Inferior parietal cortex (tissue), 1 donor: Measurements from ENCODE around the gene TIMP1.
"Not testable (repeated sequence)": the region's sequence is repeated elsewhere in the genome, so short reads cannot be mapped to it uniquely, and the experiment has no call there.

Experiments
- DNase-seq: peaks from one replicate; pipeline ENCODE4 v3.0.0-alpha.2; 2016; ENCODE audit errors: extremely low spot score

Gene TIMP1

DNA sequence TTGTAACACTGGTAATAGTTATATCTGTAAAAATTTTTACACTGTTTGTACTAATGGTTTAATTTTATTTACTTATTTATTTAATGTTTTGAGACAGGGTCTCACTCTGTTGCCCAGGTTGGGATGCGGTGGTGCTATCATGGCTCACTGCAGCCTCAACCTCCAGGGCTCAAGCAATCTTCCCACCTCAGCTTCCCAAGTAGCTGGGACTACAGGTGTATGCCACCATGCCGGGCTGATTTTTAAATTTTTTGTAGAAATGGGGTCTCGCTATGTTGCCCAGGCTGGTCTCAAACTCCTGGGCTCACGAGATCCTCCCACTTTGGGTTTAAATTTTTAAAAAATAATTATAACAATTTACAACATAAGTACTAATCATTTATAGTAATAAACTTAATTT is 20.9 kb downstream of the TIMP1 start:
- not testable (repeated sequence) for DNase-seq

DNA sequence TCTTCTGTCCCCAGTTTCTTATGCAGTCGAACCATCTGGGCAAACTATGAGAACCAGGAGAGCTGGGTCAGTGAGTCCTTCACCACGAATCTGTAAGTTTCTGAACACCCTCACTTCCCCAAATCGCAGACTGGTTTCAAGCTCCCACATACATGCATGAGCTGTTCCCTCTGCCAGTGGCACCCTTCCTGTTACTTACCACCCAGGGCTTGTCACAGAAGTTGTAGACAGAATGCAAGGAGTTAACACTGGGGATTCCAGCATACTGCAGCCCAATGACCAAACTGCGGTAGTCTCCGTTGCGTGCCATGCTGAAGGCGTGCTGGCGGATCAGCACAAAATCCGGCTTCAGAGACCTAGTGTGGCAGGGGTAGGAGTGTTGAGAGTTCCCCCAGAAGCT is 22.8 kb downstream of the TIMP1 start:
- no peak for DNase-seq

DNA sequence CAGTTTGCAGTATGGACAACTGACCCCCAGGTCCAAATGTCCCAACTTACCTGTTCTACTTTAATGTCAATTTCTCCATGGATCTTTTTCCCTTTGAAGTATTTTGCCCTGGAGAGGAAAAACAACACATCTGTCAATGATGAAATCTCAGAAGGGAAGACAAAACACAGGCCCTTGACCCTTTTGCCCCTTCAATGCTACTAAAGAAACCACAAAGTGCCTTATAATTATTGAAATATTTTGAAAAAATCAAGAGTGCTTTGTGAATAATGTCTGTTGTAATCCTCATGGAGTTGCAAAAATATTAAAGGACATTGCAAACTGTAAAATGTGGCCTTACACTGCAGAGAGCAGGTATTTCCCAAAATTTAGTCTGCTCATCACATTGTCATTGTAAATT is 24.9 kb downstream of the TIMP1 start:
- no peak for DNase-seq

DNA sequence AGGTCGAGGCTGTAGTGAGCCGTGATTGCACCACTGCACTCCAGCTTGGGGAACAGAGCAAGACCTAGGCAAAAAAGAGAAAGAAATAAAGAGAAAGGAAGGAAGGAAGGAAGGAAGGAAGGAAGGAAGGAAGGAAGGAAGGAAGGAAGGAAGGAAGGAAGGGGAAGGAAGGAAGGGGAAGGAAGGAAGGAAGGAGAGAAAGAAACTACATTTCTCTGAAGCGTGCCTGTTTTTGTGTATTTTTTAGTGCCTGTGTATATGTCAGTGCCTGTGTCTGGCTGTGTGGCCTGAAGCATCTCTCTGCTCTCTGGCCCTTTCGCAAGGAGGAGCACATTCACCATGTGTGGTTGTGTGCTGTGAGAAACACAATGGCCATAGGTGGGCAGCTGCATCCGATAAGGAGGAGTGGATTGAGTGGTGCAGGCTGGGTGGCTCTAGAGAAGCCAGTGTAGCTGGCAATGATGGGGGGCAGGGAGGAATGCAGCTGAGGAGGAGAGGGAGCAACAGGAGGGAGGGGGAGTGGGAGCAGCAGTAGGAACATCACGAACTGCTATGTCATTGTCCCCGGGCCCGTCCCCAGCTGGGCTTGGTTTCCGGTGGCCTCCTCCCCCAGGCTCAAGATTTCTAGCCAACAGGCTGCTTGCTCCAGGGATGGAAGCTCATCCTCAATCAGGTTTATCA is 26.0 kb downstream of the TIMP1 start:
- DNase-seq, result no peak

DNA sequence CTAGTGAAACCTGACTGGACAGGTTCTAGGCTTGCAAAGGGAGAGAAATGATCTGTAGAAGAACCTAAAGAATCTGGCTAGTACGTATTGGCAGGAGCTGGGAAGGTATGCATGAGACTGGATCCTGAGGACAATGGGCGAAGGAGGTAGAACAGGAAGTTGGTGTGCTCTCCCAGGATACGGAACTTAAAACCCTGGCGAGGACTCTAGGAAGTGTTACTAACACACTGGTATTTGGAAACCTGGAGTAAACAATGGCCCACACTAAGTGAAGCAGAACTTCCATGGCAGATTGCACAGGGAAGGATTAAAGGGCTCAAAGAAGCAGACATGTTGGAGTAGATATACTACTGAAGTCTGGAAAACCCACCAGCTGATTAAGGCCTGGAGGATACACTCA is 28.3 kb downstream of the TIMP1 start:
- no peak for DNase-seq

DNA sequence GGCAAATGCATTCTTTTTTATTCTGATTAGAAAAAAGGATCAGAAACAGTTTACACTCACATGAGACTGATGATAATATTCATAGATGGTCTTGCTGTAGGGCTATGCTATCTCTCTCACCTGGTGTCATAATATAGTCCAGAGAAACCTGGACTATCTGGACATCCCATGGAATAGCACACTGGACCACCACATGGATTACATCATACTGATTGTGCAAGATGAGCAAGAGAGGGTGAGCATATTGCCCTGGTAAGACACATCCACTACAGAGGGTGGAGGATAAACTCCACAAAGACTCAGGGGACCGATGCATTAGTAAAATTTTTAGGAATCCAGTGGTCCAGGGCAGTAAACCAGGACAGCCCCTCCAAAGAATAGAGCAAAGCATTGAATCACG is 29.3 kb downstream of the TIMP1 start:
- DNase-seq, result no peak

DNA sequence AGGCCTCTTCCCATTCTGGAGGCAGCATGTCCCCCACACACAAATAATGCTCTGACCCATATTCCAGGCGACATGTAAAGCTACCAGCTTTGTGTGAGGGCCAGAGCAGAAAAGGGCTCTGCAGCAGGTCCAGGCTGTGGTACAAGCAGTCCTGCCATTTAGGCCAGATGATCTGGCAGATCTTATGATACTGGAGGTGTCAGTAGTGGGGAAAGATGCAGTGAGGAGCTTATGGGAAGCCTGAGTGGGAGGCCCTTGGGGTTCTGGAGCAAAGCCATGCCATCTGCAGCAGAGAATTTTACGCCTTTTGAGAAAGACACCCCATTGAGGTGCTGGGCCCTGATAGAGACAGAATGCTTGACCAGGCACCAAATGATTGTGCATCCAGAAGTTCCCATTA is 29.7 kb downstream of the TIMP1 start:
- no peak for DNase-seq

DNA sequence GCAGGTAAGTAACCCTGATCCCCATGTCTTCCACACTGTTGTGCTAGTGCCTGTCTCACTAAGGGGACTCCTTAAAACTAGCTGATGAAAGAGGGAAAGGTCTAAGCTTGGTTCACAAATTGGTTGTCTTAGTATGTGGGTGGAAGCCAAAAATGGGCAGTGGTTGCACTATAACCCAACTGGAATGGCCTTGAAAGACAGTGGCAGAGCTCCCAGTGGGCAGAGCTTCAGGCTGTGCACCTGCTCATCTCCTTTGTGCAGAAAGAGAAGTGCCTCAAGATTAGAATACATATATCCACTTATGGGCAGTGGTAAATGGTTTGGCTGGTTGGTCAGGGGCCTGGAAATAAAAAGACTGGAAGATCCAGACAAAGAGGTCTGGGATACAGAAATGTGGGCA is 30.2 kb downstream of the TIMP1 start:
- DNase-seq, result no peak

DNA sequence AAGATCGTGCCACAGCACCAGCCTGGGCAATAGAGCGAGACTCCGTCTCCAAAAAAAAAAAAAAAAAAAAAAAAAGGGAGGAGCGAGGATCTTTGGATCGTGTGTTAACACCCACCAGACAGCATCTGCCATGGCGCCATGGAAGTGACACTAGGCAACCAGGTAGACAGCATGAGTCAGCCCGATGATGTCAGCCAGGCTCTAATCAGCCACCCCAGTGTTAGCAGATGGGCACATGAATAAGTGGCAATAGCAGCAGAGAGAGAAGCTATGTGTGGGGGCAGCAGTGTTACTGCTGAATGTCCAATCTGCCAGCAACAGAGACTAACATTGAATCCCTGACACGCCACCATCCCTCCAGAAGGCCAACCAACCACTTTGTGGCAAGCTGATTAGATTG is 30.8 kb downstream of the TIMP1 start:
- DNase-seq, result no peak

DNA sequence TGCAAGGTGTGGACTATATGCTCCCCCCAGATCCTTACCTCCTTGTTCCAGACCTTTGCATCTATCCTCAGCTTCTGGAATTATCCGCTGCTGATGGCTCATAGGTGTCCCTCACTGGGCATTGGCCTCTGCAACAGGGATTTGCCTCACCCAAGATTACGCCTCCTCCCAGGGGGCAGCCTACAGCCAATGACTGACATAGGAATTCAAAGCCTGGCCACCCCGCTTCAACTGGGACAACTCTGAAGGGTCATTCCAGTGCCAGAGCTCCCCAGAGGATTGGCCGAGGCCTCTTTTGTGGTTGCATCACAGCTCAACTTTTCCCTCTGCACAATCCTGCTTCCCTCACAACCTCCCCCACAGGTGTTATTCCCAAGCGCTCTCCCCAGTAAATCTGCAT is 32.4 kb downstream of the TIMP1 start:
- no peak for DNase-seq

DNA sequence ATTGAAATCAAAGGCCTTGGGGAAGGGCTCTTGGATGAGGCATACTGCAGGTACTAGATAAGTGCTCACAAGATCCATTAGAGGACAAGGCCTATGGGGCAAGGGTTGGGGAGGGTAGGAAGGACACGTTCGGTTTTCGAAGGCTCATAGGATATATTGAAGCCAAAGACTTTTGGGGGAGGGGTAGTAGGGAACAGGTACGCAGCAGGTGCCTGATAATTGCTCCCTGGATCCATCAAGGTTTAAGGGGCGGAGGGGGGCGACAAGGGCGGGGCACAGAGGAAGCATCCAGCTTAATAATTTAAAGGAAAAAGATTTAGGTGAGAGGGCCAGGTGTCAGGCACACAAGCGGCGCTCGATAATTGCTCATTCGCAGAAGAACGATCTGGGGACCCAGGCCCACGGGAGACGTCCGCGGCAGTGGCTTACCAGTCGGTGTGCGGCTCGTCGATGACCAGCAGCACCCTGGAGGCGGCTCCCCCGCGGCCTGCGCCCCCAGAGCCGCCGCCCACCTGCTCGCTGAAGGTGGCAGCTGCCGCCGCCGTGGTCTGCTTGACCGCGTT is 36.8 kb downstream of the TIMP1 start:
- no peak for DNase-seq

DNA sequence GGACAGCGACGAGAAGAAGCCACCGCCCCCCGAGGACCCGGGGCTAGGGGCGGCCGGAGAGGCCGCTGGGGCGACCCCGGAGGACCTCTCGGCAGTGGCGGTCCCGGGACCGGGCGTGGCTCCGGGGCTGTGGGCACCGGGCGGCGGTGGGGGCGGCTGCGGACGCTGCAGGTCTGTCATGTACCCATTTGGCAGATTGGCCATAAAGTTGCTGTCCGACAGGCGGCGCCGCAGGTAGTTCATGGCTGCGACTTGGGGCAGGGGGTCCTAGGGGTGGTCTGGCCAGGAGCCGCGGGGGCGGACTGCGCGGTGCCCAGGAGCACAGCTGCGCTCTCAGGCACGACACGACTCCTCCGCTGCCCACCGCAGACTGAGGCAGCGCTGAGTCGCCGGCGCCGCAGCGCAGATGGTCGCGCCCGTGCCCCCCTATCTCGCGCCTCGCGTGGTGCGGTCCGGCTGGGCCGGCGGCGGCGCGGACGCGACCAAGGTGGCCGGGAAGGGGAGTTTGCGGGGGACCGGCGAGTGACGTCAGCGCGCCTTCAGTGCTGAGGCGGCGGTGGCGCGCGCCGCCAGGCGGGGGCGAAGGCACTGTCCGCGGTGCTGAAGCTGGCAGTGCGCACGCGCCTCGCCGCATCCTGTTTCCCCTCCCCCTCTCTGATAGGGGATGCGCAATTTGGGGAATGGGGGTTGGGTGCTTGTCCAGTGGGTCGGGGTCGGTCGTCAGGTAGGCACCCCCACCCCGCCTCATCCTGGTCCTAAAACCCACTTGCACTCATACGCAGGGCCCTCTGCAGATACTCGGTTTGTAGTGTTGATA is 37.5 kb downstream of the TIMP1 start, which contains the start of gene SYN1:
Gene SYN1 (minus strand): TSS at position 372 of the 817 bp plus-strand sequence. CDS start 129 bp downstream, at position 243.
- DNase-seq, result peak; percentile 69

DNA sequence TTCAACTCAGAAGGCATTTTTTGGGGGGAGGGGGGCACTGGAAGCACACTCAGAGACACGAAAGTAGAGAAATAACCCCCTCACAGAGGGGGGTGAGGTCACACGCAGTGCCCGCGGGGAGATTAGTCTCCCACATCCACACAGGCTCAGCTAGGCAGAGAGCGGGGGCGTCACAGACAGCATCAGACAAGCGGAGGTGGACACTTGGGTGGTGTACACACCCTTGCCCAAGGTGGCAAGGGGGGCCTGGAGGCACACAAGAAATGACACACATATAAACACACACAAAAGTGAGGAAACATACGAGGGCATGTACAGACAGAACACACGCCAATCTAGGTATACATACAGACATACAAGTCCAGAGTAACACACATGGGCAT is 38.1 kb downstream of the TIMP1 start:
- DNase-seq, result no peak

DNA sequence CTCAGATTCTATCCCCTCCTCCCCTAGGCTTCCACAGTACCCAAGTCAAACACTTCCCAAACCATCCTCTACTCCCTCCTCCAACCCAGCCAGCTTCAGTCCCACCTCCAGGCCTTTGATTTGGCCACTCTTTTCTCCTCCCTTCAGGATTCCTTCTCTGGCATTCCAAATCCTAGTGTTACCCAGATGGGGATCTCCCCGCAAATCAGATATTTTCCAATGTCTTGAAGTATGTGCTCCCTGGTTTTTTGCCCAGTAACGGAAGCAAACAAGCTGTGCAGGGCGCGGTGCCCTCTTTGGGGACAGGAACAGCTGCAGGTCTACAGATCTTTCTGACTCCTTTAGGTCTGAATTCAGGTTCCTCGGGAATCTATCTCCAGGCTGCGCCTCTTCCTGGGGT is 39.6 kb downstream of the TIMP1 start:
- no peak for DNase-seq

DNA sequence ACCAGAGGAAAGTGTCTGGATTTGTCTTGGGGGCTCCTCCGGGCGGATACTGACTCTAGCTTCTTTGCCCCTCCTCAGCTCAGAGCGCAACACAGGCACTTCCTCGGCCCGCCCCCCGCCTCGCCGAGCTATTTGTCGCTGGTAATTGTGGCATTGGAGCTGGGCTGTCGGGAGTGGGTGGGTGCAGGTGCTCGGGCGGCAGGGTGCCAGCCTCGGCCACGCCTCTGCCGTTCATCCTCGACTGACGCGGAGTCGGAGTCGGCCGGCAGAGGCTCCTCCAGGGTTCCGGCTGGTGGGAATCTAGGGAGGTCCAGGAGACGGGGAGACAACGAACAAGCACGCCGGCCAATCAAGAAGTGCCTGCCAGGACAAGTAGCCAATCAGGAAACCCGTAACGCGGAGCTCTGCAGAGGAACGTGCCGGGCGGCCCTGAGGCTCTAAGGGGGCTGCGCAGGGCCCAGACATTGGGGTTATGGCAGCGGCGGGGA is 41.3 kb downstream of the TIMP1 start:
- peak; percentile 48 for DNase-seq

DNA sequence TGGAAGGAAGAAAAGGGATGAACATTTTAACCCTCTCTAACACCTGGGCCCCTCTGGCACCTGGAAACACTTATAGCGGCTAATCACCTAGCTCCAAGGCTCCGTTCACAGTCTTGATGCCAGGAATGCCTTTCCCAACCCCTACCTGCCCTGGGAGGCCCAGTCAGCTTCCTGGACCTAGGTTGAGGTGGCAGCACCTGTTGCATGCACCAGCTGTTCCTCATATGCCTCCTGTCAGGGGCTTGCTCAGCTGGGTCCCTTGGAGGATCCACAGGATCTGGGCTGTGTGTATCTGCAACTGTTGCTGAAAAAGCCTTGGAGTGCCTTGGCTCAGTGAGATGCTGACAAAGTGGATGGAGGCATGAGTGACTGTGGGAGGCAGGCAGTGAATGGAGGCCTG is 43.1 kb downstream of the TIMP1 start:
- no peak for DNase-seq

DNA sequence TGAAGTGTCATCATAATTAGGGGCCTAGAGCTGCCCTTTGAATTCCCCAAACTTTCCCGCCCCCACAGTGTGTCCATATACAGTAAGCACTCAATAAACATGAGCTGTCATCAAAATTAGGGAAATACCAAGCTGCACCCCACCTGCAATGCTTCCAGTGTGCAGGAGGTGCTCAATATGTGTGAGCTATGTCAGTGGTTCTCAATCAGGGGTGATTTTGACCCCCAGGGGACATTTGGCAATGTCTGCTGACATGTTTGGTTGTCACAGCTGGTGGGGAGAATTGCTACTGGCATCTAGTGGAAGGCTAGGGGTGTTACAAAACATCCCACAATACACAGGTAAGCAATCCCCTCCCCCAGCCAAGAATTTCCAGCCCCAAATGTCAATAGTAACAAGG is 46.7 kb downstream of the TIMP1 start:
- DNase-seq, result no peak

DNA sequence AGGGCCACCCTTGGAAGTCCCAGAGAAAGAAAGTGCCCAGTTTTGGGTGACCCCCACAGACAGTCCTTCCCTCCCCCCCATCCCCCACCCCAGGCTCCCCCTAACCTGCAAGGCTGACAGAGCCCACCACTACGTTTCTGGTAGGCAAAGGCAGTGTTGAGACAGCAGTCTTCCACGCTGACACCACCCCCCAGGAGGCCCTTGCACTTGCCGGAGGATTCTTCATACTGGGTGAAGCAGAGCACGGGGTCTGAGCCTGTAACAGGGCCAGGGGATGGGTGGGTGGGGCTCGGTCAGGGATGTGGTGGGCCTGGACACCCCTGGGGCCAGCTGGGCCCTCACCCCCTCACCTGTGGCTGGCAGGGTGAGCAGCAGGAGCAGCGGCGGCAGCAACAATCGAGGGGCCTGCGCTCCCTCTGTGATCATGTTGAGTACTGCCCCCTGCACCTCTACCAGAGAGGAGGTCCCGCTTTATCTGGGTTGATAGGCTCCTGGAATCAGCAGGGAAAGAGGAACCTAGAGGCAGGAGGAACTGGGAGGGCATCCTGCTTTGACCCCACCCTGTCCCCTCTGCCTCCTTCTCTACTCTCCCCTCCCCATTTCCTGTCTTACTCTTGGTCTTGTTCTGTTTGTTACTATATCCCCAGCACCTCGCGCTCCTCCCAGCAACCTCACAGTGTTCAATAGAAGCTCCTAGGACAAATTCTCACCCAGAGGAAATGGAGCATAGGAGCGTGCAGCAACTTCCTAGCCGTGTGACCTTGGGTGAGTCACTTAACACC is 47.4 kb downstream of the TIMP1 start, which contains the start of gene CFP:
Gene CFP (minus strand): TSS at position 512 of the 782 bp plus-strand sequence. CDS start 86 bp downstream, at position 426.
- no peak for DNase-seq

DNA sequence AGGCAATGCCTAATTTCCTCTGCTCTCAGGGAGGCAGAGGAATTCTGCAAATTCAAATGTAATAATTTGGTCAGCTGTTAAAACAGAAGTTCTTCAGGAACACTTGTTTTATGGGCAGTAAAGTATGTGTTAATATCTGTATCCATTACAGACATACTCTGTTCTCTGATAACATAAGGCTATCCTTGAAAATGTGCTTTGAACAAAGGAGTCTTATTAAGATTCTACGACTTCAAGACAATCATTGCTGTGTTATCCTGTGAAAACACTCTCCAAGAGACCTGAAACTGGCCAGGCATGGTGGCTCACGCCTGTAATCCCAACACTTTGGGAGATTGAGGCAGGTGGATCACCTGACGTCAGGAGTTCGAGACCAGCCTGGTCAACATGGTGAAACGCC is 49.4 kb downstream of the TIMP1 start:
- DNase-seq, result no peak

DNA sequence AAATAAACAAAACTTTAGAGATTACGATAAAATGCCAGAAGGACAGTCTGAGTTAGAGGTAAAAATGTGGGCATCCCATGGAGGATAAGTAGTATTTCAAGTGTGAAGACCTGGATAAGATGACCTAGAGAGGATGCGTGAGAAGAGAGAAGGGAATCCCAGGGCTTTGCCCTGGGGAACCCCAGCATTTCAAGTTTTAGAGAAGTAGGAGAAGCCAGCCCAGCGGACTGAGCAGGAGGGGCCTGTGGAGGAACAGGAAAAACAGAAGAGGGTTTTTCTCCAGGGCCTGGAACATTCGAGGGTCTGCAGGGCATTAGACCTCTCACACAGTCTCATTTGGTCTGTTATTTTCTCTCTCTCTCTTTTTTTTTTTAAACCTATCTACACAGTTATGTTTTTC is 50.4 kb downstream of the TIMP1 start:
- no peak for DNase-seq

DNA sequence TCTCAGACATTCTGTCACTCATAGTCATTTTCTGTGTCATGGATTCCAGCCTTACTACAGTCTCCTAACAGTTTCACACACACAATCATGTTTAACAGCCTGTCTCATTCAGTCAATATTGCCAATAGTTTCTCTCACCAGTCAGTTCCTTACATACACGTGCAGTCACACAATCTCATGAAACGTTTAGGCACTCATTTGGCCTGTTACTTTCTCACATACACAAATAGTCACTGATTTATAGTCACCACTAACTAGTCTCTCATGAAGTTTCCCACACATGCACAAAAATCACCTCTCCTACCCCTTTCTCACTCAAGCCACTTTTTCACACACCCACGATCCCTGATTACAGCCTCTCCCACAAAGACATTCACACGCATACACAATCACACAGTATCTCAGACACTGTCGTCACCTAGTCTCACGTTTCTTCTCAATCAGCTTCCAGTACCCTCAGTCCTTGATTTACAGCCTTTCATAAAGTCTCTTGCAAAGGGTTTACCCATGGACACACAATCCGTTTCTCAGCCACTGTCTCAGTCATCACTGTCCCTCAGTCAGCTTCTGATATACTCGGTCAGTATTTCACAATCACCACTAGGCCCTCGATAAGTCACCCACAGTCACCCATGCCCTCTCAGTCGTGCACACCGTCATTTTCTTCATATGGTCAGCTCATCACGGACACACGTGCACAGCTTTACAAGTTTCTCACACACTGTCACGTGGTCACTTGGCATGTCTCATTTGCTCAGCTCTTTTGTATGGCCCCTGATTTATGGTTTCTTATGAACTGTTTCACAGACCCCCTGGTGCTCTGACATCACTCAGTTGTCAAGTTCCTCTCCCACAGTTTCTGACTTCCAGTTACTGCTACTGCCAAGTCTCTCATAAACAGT is 51.7 kb downstream of the TIMP1 start:
- DNase-seq, result no peak
